Measurements from ENCODE around the gene RTN4. TPM values are rescaled to one million over a fixed set of nuclear protein-coding genes. Genes with fewer than 3 reads are reported as not detected.
"Not testable (repeated sequence)": the region's sequence is repeated elsewhere in the genome, so short reads cannot be mapped to it uniquely, and the experiment has no call there.

Gene RTN4
- total RNA-seq, 1 donor from 2014 or later: 384 TPM

- no peak overlapping the region for H3K4me3 ChIP-seq (ENCODE audit: low read depth, low read length)
- TF ChIP-seq CTCF (conservative IDR thresholded peaks at IDR 0.05; ENCODE audit: low read depth, low read length): no peak
- DNase-seq (ENCODE audit: low read depth): no peak
Observed at GRCh38 chr2:55056024-55056521, 5.8 kb upstream of the RTN4 start.

- H3K4me3 ChIP-seq (ENCODE audit: low read depth, low read length): no peak overlapping the region
- DNase-seq (ENCODE audit: low read depth): no peak
- no peak for TF ChIP-seq CTCF (conservative IDR thresholded peaks at IDR 0.05; ENCODE audit: low read depth, low read length)
Observed at GRCh38 chr2:55054106-55054875, 4.0 kb upstream of the RTN4 start.

- not testable (repeated sequence) for DNase-seq (ENCODE audit: low read depth); H3K4me3 ChIP-seq (ENCODE audit: low read depth, low read length)
Observed at GRCh38 chr2:55053225-55053624, 3.0 kb upstream of the RTN4 start.

- H3K4me3 ChIP-seq (ENCODE audit: low read depth, low read length): peak overlapping the region; percentile 91
- no peak for TF ChIP-seq CTCF (conservative IDR thresholded peaks at IDR 0.05; ENCODE audit: low read depth, low read length)
- DNase-seq (ENCODE audit: low read depth): no peak
Observed at GRCh38 chr2:55052129-55053061, 2.1 kb upstream of the RTN4 start.

- no peak for TF ChIP-seq CTCF (conservative IDR thresholded peaks at IDR 0.05; ENCODE audit: low read depth, low read length)
- peak overlapping the region; percentile 91 for H3K4me3 ChIP-seq (ENCODE audit: low read depth, low read length)
- peak; percentile 99 for DNase-seq (ENCODE audit: low read depth)
Observed at GRCh38 chr2:55051026-55051866, 995 bp upstream of the RTN4 start.

- no peak for DNase-seq (ENCODE audit: low read depth)
- H3K4me3 ChIP-seq (ENCODE audit: low read depth, low read length): peak overlapping the region; percentile 91
- TF ChIP-seq CTCF (conservative IDR thresholded peaks at IDR 0.05; ENCODE audit: low read depth, low read length): no peak
Observed at GRCh38 chr2:55049821-55050099, 491 bp downstream of the RTN4 start.
